A172 (cell line): ENCODE results near the gene NKAIN2. TPM values are rescaled to one million over a fixed set of nuclear protein-coding genes. Genes with fewer than 3 reads are reported as not detected.

Experiments
- DNase-seq: peaks from one replicate; pipeline ENCODE4 v3.0.0-alpha.2; 2015; ENCODE audit warnings: low spot score
- total RNA-seq: library from RNA; depleted of rRNA; stranded (reverse); fragments of >200 nt; shearing (Covaris generic); gene quantifications from 2 replicates; pipeline ENCODE4 v1.2.3, GENCODE V29; 2014

The NKAIN2 gene
- total RNA-seq, 1 experiment from 2014 or later = not detected

GRCh38 chr6:124567401-124567800 lies 763.7 kb downstream of the NKAIN2 start:
- DNase-seq = no peak

DNA sequence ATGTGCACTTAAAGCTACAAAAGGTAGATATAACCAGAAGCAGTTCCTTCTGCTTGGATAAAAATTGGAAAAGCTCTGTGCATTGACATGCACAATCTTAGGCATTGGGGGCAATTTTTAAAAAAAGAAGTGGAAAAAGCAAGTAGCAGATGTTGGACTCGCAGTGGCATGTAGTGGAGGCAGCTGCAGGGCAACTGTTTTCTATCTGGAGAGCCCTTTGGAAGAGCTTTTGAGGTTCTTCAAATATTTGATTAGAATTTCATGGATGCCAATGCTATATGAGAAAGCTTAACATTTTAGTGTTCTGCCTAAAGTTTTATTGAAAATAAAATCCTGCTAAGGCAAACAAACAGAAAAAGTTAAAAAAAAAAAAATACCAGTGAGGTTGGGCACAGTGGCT lies 770.3 kb downstream of the NKAIN2 start:
- no peak for DNase-seq

DNA sequence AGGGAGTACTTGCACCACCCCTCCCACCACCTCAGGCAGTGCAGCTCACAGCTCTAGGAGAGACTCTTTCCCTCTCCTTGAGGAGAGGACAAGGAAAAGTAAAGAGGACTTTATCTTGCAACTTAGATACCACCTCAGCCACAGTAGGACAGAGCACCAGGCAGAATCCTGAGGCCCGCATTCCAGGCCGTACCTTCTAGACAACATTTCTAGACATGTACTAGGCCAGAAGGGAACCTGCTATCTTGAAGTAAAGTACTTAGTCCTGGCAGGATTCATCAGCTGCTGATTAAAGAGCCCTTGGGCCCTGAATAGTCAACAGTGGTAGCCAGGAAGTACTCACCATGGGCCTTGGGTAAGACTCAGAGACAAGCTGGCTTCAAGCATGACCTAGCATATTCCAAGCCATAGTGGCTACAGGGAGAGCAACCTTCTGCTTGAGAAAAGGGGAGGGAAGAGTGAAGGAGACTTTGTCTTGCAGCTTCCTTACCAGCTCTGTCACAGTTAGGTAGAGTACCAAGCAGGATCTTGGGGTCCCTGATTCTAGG lies 774.1 kb downstream of the NKAIN2 start:
- no peak for DNase-seq

DNA sequence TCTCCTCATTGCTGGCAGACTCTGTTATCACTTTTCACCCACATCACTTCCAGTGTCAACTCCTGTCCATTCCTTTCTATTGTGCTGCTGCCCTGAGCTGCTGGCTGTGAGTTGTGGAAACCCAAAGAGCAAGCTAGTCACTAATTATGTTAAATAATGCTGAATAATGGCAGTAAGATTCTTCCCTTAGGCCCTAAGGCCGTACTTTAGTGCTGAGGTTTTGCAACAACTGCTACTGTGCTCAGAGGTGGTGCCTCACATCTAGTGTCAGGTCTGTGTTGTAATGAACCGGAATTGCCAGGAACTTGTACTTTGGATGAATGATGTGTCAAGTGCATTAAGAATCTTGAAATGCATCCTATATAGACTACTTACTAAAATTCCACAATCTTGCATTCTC lies 786.3 kb downstream of the NKAIN2 start:
- DNase-seq = no peak

DNA sequence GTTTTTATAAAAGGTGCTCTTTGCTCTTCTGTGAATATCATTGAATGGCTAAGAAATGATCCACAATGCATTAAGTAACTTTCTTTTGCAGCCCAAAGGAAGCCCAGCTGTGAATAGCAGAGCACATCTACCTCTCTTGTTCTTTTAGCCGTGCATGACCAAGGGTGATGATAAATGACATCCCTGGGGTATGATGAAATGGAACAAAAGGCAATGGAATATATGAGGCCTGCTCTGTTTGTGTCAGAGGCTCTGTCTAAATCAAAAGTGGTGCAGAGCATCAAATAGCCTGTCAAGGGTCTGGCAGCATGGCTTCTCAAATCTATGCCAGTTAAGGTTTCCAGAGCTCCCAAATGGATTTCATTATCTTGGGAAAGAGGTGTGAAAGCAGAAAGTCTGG lies 796.0 kb downstream of the NKAIN2 start:
- no peak for DNase-seq

DNA sequence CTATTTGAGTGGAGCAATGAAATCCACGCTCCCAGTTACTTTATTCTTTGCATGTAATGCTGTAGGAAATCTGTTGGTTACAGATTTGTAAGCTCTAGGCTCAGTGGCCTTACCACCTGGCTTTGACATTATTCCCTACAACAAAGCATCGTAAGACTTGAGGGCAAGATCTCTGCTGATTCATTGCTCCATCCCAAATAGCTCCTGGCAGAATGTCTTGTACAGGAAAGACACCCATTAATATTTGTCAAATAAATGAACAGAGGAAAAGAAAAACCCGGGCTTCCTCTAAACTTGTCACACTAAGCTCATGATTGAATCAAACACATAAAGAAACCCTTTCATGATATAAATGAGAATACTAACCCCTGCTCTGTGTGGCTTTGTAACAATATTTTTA lies 801.1 kb downstream of the NKAIN2 start:
- no peak for DNase-seq

DNA sequence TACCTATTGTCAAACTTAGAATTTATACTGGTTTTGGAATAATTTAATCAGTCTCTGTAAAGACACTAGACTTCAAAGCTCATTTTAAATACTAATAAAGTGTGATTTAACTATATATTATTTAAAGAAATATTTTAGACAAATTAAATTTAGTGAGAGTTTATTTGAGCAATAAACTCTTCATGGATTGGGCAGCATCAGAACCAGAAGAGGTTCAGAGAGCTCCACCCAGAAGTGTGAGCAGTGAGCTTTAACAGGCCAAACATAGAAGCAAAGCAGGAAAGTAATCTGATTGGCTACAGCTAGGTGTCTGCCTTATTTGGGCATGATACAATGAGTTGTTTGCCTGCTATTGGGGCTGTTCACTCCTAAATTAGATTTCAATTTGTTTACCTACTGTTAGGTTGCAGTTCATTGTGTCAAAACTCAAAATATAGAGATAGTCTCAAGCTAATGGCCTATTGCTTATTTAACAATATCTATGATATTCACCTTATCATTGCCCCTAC lies 803.5 kb downstream of the NKAIN2 start:
- DNase-seq = no peak

GRCh38 chr6:124613031-124613430 lies 809.4 kb downstream of the NKAIN2 start:
- no peak for DNase-seq

- DNase-seq = no peak
Observed at GRCh38 chr6:124622351-124622750, 818.7 kb downstream of the NKAIN2 start.

DNA sequence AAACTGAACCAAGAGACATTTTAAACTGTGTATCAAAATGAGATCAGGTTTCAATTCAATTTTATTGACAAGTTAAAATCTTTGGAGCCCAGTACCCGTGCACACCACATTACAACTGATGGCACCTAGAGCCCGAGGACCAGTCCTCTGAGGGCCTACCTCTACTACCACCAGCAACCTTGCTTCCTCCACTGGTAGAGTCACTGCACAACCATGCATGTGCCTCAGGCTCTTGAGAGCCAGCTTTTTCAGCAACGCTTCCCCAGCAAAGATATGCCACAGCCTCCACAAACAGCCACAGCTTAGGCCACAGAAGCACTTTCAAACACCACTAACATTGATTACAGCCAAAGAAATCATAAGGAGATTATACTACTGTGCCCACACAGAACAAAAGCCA lies 830.0 kb downstream of the NKAIN2 start:
- DNase-seq = no peak

GRCh38 chr6:124640432-124640831 lies 836.8 kb downstream of the NKAIN2 start:
- no peak for DNase-seq

GRCh38 chr6:124655866-124656265 lies 852.2 kb downstream of the NKAIN2 start:
- DNase-seq = no peak

DNA sequence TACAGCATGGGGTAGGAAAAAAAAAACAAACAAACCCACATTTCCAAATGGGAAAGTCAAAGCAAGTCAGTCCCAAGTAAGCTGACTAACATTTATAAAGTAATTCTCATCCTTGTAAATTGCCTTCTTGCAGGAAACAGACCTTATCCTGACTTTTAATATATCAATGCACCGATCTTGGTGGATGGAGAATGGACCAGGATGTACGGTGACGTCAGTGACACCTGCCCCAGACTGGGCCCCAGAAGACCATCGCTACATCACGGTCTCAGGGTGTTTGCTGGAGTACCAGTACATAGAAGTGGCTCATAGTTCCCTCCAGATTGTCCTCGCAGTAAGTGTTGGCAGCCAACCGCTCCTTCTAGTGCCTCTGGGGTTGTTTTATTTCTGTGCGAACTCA lies 854.4 kb downstream of the NKAIN2 start:
- no peak for DNase-seq

DNA sequence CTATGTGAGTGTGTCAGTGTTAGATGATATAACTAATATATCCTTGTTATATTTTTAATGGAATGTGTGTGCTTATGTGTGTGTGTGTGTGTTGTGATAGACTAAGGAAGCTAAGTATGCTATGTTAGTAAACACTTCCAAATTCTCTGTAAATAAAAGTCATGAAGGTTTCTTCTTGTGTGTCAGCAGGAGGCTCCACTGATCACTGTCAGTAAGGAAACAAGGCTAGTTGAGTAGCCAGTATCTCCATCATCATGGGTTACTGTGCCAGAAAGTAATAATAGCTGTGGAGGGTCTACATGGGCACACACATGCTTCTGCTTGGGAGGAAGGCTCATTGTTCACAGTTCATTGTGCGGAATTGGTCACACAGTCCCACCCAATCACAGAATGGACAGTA lies 855.8 kb downstream of the NKAIN2 start:
- DNase-seq = no peak

DNA sequence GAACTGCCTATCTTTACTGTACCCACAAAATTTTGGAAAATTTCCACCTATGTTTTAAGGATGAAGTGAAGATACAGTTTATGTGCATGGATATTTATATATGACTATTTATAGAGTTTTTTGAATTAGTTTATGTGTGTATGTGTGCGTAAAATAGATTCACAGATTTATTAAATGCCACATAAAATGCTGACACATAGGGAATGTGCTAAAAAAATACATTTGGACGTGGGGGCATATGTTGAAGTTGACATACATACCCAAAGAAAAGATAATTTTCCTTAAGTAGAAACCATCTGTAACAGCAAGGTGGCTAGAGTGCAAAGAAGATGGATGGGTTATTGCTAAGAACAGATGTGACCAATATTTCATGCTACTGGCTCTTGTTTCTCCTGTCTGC lies 856.5 kb downstream of the NKAIN2 start:
- DNase-seq = no peak

GRCh38 chr6:124661097-124661661 lies 857.5 kb downstream of the NKAIN2 start:
- no peak for DNase-seq

GRCh38 chr6:124668028-124668427 lies 864.4 kb downstream of the NKAIN2 start:
- no peak for DNase-seq

GRCh38 chr6:124669713-124670480 lies 866.2 kb downstream of the NKAIN2 start:
- DNase-seq = no peak

- no peak for DNase-seq
Observed at GRCh38 chr6:124670801-124671200, 867.1 kb downstream of the NKAIN2 start.

DNA sequence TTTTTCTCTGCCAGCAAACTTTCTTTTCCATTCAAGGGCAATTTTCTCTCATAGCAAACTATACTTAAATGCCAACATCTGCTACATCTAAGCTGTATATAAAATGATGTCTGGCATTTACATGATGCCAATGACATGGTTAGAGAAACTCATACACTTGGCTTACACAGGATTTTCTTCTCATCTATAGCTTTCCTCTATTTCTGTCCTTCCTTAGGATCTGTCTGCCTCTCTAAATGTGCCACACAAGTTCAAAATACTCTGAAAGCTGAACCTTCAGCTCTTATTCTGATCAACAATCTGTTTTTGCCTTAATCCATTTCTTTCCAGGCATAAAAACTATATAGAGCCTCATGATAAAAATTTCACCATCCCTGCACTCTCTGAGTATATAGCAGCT lies 867.7 kb downstream of the NKAIN2 start:
- no peak for DNase-seq

GRCh38 chr6:124674042-124674441 lies 870.4 kb downstream of the NKAIN2 start:
- no peak for DNase-seq

GRCh38 chr6:124676033-124676432 lies 872.4 kb downstream of the NKAIN2 start:
- DNase-seq = peak; percentile 57

DNA sequence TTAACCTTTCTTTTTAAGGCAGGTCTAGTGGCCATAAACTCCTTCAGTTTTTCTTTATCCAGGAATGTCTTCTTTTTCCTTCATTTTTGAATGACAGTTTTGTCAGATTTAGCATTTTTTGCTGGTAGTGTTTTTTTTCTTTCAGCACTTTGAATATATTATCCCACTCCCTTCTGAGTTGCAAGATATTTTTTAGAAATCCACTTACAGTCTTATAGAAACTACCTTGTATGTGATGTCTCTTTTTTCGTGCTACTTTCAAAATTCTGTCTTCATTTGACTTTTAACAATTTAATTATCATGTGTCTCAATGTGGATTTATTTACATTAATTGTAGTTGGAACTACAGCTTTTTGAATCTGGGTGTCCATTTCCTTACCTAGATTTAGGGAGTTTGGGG lies 874.2 kb downstream of the NKAIN2 start:
- no peak for DNase-seq
